HG03521 (cell line): ENCODE measurements around the gene HTR2A.
A peak's percentile ranks its signal among the peaks of the same experiment; 100 is the strongest.
"Not testable (repeated sequence)": the region's sequence is repeated elsewhere in the genome, so short reads cannot be mapped to it uniquely, and the experiment has no call there.

Experiments used
- ATAC-seq: cut with Tn5 transposase; IDR thresholded peaks from one replicate; pipeline ENCODE4 v1.9.1; 2021; ENCODE audit warnings: mild to moderate bottlenecking, moderate library complexity; ENCODE audit not compliant: unreplicated experiment

Gene HTR2A

GRCh38 chr13:46817095-46817494 is 79.8 kb downstream of the HTR2A start:
- no peak for ATAC-seq

GRCh38 chr13:46816371-46816770 is 80.5 kb downstream of the HTR2A start:
- ATAC-seq = no peak

GRCh38 chr13:46812301-46812797 is 84.5 kb downstream of the HTR2A start:
- no peak for ATAC-seq

- no peak for ATAC-seq
Measured at GRCh38 chr13:46810440-46810839, 86.4 kb downstream of the HTR2A start.

GRCh38 chr13:46804921-46805320 is 91.9 kb downstream of the HTR2A start:
- not testable (repeated sequence) for ATAC-seq

GRCh38 chr13:46804391-46804815 is 92.5 kb downstream of the HTR2A start:
- ATAC-seq = no peak

GRCh38 chr13:46803586-46803985 is 93.3 kb downstream of the HTR2A start:
- no peak for ATAC-seq

- no peak for ATAC-seq
Measured at GRCh38 chr13:46801858-46802257, 95.0 kb downstream of the HTR2A start.

- ATAC-seq = no peak
Measured at GRCh38 chr13:46799139-46799538, 97.7 kb downstream of the HTR2A start.

- no peak for ATAC-seq
Measured at GRCh38 chr13:46797501-46798237, 99.2 kb downstream of the HTR2A start.

GRCh38 chr13:46796515-46797474 is 100.1 kb downstream of the HTR2A start, which contains the start of gene ESD:
Gene ESD, minus strand, starts transcription at chr13:46797161. Its CDS starts 5,748 bp downstream, at chr13:46791413.
- ATAC-seq = peak; percentile 86

GRCh38 chr13:46796129-46796514 is 100.7 kb downstream of the HTR2A start:
- ATAC-seq = no peak

- ATAC-seq = no peak
Measured at GRCh38 chr13:46795321-46795720, 101.5 kb downstream of the HTR2A start.

- ATAC-seq = no peak
Measured at GRCh38 chr13:46783504-46783903, 113.3 kb downstream of the HTR2A start.

GRCh38 chr13:46782691-46783090 is 114.2 kb downstream of the HTR2A start:
- ATAC-seq = no peak

GRCh38 chr13:46782066-46782465 is 114.8 kb downstream of the HTR2A start:
- ATAC-seq = no peak
